Activated B cell treated with CpG ODN at 0.5 μM for 24 hours (primary cell): ENCODE results near the gene ZNF595. TPM values are rescaled to one million over a fixed set of nuclear protein-coding genes. Genes with fewer than 3 reads are reported as not detected.
"Not testable (repeated sequence)": the region's sequence is repeated elsewhere in the genome, so short reads cannot be mapped to it uniquely, and the experiment has no call there.

Source experiments
- ATAC-seq: fragments of 200-7000 bp; cut with Tn5 transposase; one replicate; pipeline ENCODE4 v1.10.0; 2021; ENCODE audit warnings: low read depth, mild to moderate bottlenecking, moderate library complexity
- CTCF ChIA-PET: fragments of 350-600 bp; sonication (Branson Sonifier 250); formaldehyde crosslinking; loops from one replicate; lab custom pipeline; 2021; ENCODE audit warnings: antibody characterized with exemption; lab: Charles Lee
- POLR2A ChIA-PET: fragments of 350-600 bp; sonication (Branson Sonifier 250); formaldehyde crosslinking; loops from one replicate; lab custom pipeline; 2021; ENCODE audit warnings: antibody characterized with exemption; lab: Charles Lee
- DNase-seq: peaks from one replicate; pipeline ENCODE4 v3.0.0; 2022
- H3K27ac Mint-ChIP-seq: one replicate; pipeline ENCODE4 v1.8.0; 2020; ENCODE audit warnings: mixed read lengths
- H3K27me3 Mint-ChIP-seq: one replicate; pipeline ENCODE4 v1.8.0; 2021; ENCODE audit warnings: mixed read lengths
- H3K36me3 Mint-ChIP-seq: one replicate; pipeline ENCODE4 v1.8.0; 2021; ENCODE audit warnings: low read depth, mixed read lengths
- H3K4me1 Mint-ChIP-seq: one replicate; pipeline ENCODE4 v1.8.0; 2021; ENCODE audit warnings: mixed read lengths
- H3K4me3 Mint-ChIP-seq: one replicate; pipeline ENCODE4 v1.8.0; 2020; ENCODE audit warnings: mild to moderate bottlenecking, mixed read lengths
- H3K9me3 Mint-ChIP-seq: one replicate; pipeline ENCODE4 v1.8.0; 2020; ENCODE audit warnings: mixed read lengths
- CTCF ChIP-seq: fragments of 200-600 bp; IDR thresholded peaks from one replicate; pipeline ENCODE4 v1.8.0; 2022; ENCODE audit warnings: antibody characterized with exemption, mild to moderate bottlenecking
- intact Hi-C: fragments of 100-400 bp; cut with micrococcal nuclease; formaldehyde crosslinking; loops from one replicate; pipeline ENCODE4 v1.15.1; 2024
- total RNA-seq: library from RNA; stranded (reverse); gene quantifications from 2 replicates; pipeline ENCODE4 v1.2.3, GENCODE V29; 2022

Gene ZNF595
- total RNA-seq, 1 donor from 2014 or later: 17.4 TPM

- peaks cover 27% of the 10 kb centered on the region for H3K9me3 Mint-ChIP-seq
- peak; percentile 25 for ATAC-seq
- H3K36me3 Mint-ChIP-seq: peaks cover 10% of the 10 kb centered on the region
- no peak for DNase-seq
- intact Hi-C loops: no loop called here
- H3K4me1 Mint-ChIP-seq: peaks cover 12% of the 10 kb centered on the region
- no peak overlapping the region for H3K4me3 Mint-ChIP-seq
- H3K27me3 Mint-ChIP-seq: no peaks in the 10 kb centered on the region
- no peak for TF ChIP-seq CTCF
- CTCF ChIA-PET: no interaction called here
- no peak overlapping the region for H3K27ac Mint-ChIP-seq
- POLR2A ChIA-PET: interaction anchor here (1.0 kb wide), 1 partner anchor 8 kb away, joined by 7 read pairs; the partner anchor contains the start of gene ZNF718
Observed at GRCh38 chr4:116499-116898, 63.4 kb downstream of the ZNF595 start.

DNA sequence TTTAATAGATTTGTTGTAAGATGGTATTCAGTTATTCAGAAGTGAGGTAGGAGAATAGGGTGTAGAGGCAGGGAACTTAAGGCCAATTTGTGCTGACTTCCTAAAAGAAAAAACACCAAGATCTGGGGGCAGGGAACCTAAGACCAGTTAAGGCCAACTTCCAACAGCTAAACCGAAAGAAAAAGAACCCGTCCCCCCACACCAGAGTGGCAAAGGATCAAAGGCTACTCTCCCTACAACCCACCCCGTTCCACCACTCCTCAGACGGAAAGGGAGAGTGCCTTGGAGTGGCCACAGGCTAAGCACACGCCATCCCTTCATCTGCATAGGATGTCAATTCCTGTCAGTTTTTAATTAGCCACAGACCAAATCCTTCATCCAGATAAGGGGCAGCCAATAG is 67.5 kb downstream of the ZNF595 start:
- Mint-ChIP-seq H3K9me3 (peaks cover 27% of the 10 kb centered on the region), H3K4me3 (no peak overlapping the region)

GRCh38 chr4:121408-122084 is 68.4 kb downstream of the ZNF595 start:
- no peak for ATAC-seq
- intact Hi-C loops: loop anchor here (5.0 kb wide), 3 partner anchors 121 to 1461 kb away; partner anchors contain the start of gene ZNF141
- H3K4me1 Mint-ChIP-seq: peaks cover 37% of the 10 kb centered on the region

More for the DNA sequence above, 67.5 kb downstream of the ZNF595 start:
- peaks cover 26% of the 10 kb centered on the region for H3K36me3 Mint-ChIP-seq
- H3K27me3 Mint-ChIP-seq: no peaks in the 10 kb centered on the region
- H3K4me1 Mint-ChIP-seq: peaks cover 33% of the 10 kb centered on the region
- ChIA-PET POLR2A (no interaction called here), CTCF (no interaction called here)
- TF ChIP-seq CTCF: no peak
- DNase-seq: no peak
- intact Hi-C loops: loop anchor here (5.0 kb wide), 3 partner anchors 122 to 1462 kb away; partner anchors contain the start of gene ZNF141
- H3K27ac Mint-ChIP-seq: no peak overlapping the region
- no peak for ATAC-seq

GRCh38 chr4:123922-124274 is 70.8 kb downstream of the ZNF595 start:
- not testable (repeated sequence) for H3K27me3 Mint-ChIP-seq, ATAC-seq, DNase-seq
- CTCF ChIA-PET: interaction anchor here (2.6 kb wide), 1 partner anchor 118 kb away, joined by 7 read pairs; no protein-coding TSS in a partner anchor
- Mint-ChIP-seq H3K4me1 (peaks cover 32% of the 10 kb centered on the region), H3K36me3 (peaks cover 32% of the 10 kb centered on the region), H3K9me3 (peaks cover 19% of the 10 kb centered on the region), H3K27ac (peak overlapping the region; percentile 99), H3K4me3 (peak overlapping the region; percentile 100)
- intact Hi-C loops: loop anchor here (5.0 kb wide), 3 partner anchors 118 to 1458 kb away; partner anchors contain the start of gene ZNF141
- POLR2A ChIA-PET: interaction anchor here (0.6 to 1.8 kb wide), 11 partner anchors 8 to 550 kb away, joined by 3 to 12 read pairs (median 5); partner anchors contain the start of genes ATP5ME, MYL5, ZNF141 and ZNF595

More at GRCh38 chr4:121408-122084, 68.4 kb downstream of the ZNF595 start:
- Mint-ChIP-seq H3K27me3 (no peaks in the 10 kb centered on the region), H3K9me3 (peaks cover 23% of the 10 kb centered on the region), H3K36me3 (peaks cover 31% of the 10 kb centered on the region), H3K4me3 (peak overlapping the region; percentile 28), H3K27ac (no peak overlapping the region)
- no peak for DNase-seq
- ChIA-PET POLR2A (no interaction called here), CTCF (no interaction called here)
- TF ChIP-seq CTCF: no peak

- ATAC-seq: peak; percentile 97
- H3K4me1 Mint-ChIP-seq: peaks cover 32% of the 10 kb centered on the region
- peaks cover 19% of the 10 kb centered on the region for H3K9me3 Mint-ChIP-seq
- DNase-seq: peak; percentile 80
- H3K27me3 Mint-ChIP-seq: no peaks in the 10 kb centered on the region
- intact Hi-C loops: loop anchor here (5.0 kb wide), 3 partner anchors 118 to 1458 kb away; partner anchors contain the start of gene ZNF141
- H3K27ac Mint-ChIP-seq: peak within 1 kb of the TSS; percentile 99
- peaks cover 30% of the 10 kb centered on the region for H3K36me3 Mint-ChIP-seq
- POLR2A ChIA-PET: interaction anchor here (0.6 to 1.8 kb wide), 12 partner anchors 8 to 550 kb away, joined by 3 to 12 read pairs (median 6); partner anchors contain the start of genes ATP5ME, MYL5, ZNF141 and ZNF595
- no peak for TF ChIP-seq CTCF
- CTCF ChIA-PET: interaction anchor here (2.6 kb wide), 1 partner anchor 118 kb away, joined by 7 read pairs; no protein-coding TSS in a partner anchor
- peak within 1 kb of the TSS; percentile 100 for H3K4me3 Mint-ChIP-seq
Observed at GRCh38 chr4:124275-125081, 71.4 kb downstream of the ZNF595 start, which contains the start of gene ZNF718. ZNF718 (plus strand) TSS chr4:124501; CDS start chr4:124671, 170 bp downstream.
